Stomach (tissue), 4 donors: Measurements from ENCODE around the gene SP4.
"Not testable (repeated sequence)": the region's sequence is repeated elsewhere in the genome, so short reads cannot be mapped to it uniquely, and the experiment has no call there.

Experiments used
- CTCF ChIP-seq, 7 experiments: fragments of 450-650 bp in 4 of 7; fragments of 200-600 bp in 3 of 7; sonication (generic) in 3 of 7; IDR thresholded peaks; one replicate each; pipeline ENCODE4 v1.5.1; 2016 to 2019; ENCODE audit warnings: antibody characterized with exemption in 7 of 7, control low read depth in 2 of 7, mild to moderate bottlenecking in 1 of 7
- POLR2A ChIP-seq, 4 donors: fragments of 450-650 bp; IDR thresholded peaks; one replicate each; pipeline ENCODE4 v1.6.1; 2016; ENCODE audit warnings: antibody characterized with exemption in 4 of 4, control low read depth in 2 of 4, mild to moderate bottlenecking in 1 of 4, moderate library complexity in 1 of 4

- TF ChIP-seq CTCF, POLR2A (IDR thresholded peaks at IDR 0.05): not testable (repeated sequence)
Measured at GRCh38 chr7:21532485-21532884, 104.6 kb downstream of the SP4 start.
